ENCODE data around the gene DCP1A.

- TF ChIP-seq EZH2phosphoT487 (IDR thresholded peaks at IDR 0.05; ENCODE audit: borderline replicate concordance, low read depth) (no peak), CTCF (IDR thresholded peaks at IDR 0.05) (no peak), GABPA (IDR thresholded peaks at IDR 0.05; ENCODE audit: low read depth) (no peak), MAX (IDR thresholded peaks at IDR 0.05; ENCODE audit: low read depth) (no peak), PBX3 (IDR thresholded peaks at IDR 0.05) (no peak), RCOR1 (IDR thresholded peaks at IDR 0.05; ENCODE audit: low read length) (no peak), EP300 (IDR thresholded peaks at IDR 0.05; ENCODE audit: borderline replicate concordance in 1 of 2, low read depth in 1 of 2, low read length in 1 of 2) (no peak), TEAD4 (IDR thresholded peaks at IDR 0.05; ENCODE audit: borderline replicate concordance, insufficient read depth) (no peak), USF1 (IDR thresholded peaks at IDR 0.05; ENCODE audit: borderline replicate concordance, low read depth) (no peak), NRF1 (IDR thresholded peaks at IDR 0.05; ENCODE audit: low read depth, low read length) (no peak), FOXM1 (IDR thresholded peaks at IDR 0.05; ENCODE audit: low read depth) (no peak)
Measured at GRCh38 chr3:53331871-53332270, 15.5 kb downstream of the DCP1A start.

Measured in SK-N-SH (cell line).